ENCODE measurements around the gene ADAMTS6. TPM values are rescaled to one million over a fixed set of nuclear protein-coding genes. Genes with fewer than 3 reads are reported as not detected.

The ADAMTS6 gene, protein sequence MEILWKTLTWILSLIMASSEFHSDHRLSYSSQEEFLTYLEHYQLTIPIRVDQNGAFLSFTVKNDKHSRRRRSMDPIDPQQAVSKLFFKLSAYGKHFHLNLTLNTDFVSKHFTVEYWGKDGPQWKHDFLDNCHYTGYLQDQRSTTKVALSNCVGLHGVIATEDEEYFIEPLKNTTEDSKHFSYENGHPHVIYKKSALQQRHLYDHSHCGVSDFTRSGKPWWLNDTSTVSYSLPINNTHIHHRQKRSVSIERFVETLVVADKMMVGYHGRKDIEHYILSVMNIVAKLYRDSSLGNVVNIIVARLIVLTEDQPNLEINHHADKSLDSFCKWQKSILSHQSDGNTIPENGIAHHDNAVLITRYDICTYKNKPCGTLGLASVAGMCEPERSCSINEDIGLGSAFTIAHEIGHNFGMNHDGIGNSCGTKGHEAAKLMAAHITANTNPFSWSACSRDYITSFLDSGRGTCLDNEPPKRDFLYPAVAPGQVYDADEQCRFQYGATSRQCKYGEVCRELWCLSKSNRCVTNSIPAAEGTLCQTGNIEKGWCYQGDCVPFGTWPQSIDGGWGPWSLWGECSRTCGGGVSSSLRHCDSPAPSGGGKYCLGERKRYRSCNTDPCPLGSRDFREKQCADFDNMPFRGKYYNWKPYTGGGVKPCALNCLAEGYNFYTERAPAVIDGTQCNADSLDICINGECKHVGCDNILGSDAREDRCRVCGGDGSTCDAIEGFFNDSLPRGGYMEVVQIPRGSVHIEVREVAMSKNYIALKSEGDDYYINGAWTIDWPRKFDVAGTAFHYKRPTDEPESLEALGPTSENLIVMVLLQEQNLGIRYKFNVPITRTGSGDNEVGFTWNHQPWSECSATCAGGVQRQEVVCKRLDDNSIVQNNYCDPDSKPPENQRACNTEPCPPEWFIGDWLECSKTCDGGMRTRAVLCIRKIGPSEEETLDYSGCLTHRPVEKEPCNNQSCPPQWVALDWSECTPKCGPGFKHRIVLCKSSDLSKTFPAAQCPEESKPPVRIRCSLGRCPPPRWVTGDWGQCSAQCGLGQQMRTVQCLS (N-terminal part only)
- 1 to 10 TPM in 1 of 2 donors, under 1 TPM in 1; 0.74 to 2.2 TPM for total RNA-seq

- no peaks in the 10 kb centered on the region for H3K27me3 ChIP-seq
- peaks cover 0 to 18% of the 10 kb centered on the region in 2 donors for H3K4me1 ChIP-seq
- peak within 1 kb of the TSS; percentile 45 to 57 for H3K4me3 ChIP-seq
- H3K36me3 ChIP-seq: no peaks in the 10 kb centered on the region
- DNase-seq (ENCODE audit: low spot score): peak; percentile 96
- peak within 1 kb of the TSS; percentile 85 to 86 for H3K27ac ChIP-seq
- H3K9me3 ChIP-seq: no peaks in the 10 kb centered on the region
- TF ChIP-seq, protein P1, sequence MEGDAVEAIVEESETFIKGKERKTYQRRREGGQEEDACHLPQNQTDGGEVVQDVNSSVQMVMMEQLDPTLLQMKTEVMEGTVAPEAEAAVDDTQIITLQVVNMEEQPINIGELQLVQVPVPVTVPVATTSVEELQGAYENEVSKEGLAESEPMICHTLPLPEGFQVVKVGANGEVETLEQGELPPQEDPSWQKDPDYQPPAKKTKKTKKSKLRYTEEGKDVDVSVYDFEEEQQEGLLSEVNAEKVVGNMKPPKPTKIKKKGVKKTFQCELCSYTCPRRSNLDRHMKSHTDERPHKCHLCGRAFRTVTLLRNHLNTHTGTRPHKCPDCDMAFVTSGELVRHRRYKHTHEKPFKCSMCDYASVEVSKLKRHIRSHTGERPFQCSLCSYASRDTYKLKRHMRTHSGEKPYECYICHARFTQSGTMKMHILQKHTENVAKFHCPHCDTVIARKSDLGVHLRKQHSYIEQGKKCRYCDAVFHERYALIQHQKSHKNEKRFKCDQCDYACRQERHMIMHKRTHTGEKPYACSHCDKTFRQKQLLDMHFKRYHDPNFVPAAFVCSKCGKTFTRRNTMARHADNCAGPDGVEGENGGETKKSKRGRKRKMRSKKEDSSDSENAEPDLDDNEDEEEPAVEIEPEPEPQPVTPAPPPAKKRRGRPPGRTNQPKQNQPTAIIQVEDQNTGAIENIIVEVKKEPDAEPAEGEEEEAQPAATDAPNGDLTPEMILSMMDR (IDR thresholded peaks at IDR 0.05): no peak
These were observed at the start of gene ADAMTS6 for GRCh38 chr5:65481635-65482295. Gene ADAMTS6 (minus strand): TSS chr5:65481920. CDS start chr5:65473673, 8,247 bp downstream.

- no peaks in the 10 kb centered on the region for H3K4me1 ChIP-seq
- H3K9me3 ChIP-seq: no peaks in the 10 kb centered on the region
- H3K36me3 ChIP-seq: no peaks in the 10 kb centered on the region
- H3K27ac ChIP-seq: no peak overlapping the region
- H3K27me3 ChIP-seq: no peaks in the 10 kb centered on the region
- no peak overlapping the region for H3K4me3 ChIP-seq
- DNase-seq (ENCODE audit: low spot score): no peak
- TF ChIP-seq, protein P1 (IDR thresholded peaks at IDR 0.05): no peak
These were observed 49.2 kb upstream of the ADAMTS6 start for GRCh38 chr5:65530904-65531303.

GRCh38 chr5:65525726-65526125 is 44.0 kb upstream of the ADAMTS6 start:
- Histone ChIP-seq H3K36me3 (no peaks in the 10 kb centered on the region), H3K4me1 (no peaks in the 10 kb centered on the region), H3K27ac (no peak overlapping the region), H3K27me3 (no peaks in the 10 kb centered on the region), H3K9me3 (no peaks in the 10 kb centered on the region), H3K4me3 (no peak overlapping the region)
- no peak for DNase-seq (ENCODE audit: low spot score)
- TF ChIP-seq, protein P1 (IDR thresholded peaks at IDR 0.05): no peak

DNA sequence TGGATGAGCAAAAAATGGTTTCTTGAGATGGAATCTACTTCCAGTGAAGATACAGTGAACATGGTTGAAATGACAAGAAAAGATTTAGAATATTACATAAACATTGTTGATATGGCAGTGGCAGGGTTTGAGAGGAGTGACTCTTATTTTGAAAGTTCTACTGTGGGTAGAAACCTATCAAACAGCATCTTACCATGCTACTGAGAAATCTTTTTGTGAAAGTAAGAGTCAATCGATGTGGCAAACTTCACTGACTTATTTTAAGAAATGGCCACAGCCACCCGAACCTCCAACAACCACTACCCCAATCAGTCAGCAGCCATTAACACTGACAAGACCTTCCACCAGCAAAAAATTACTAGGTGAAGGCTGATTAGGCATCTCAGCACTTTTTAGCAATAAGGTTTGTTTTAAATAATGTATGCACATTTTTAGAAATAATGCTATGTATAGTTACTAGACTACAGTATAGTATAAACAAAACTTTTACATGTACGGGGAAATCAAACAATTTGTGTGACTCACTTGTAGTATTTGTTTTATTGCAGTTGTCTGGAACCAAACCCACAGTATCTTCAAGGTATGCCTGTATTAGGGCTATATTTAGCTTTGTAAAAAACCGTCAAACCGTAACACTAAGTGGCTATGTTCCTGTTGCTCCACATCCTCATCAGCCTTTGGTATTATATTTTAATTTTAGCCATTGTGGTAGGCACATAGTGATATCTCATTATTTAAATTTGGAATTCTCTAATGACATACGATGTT is 30.6 kb upstream of the ADAMTS6 start:
- TF ChIP-seq, protein P1 (IDR thresholded peaks at IDR 0.05): no peak
- Histone ChIP-seq H3K36me3 (no peaks in the 10 kb centered on the region), H3K4me3 (no peak overlapping the region), H3K9me3 (no peaks in the 10 kb centered on the region), H3K27me3 (no peaks in the 10 kb centered on the region), H3K4me1 (no peaks in the 10 kb centered on the region), H3K27ac (no peak overlapping the region)
- no peak for DNase-seq (ENCODE audit: low spot score)

GRCh38 chr5:65508978-65509377 is 27.3 kb upstream of the ADAMTS6 start:
- H3K27me3 ChIP-seq: no peaks in the 10 kb centered on the region
- H3K4me3 ChIP-seq: no peak overlapping the region
- H3K36me3 ChIP-seq: no peaks in the 10 kb centered on the region
- no peak overlapping the region for H3K27ac ChIP-seq
- DNase-seq (ENCODE audit: low spot score): no peak
- TF ChIP-seq, protein P1 (IDR thresholded peaks at IDR 0.05): no peak
- H3K9me3 ChIP-seq: no peaks in the 10 kb centered on the region
- H3K4me1 ChIP-seq: no peaks in the 10 kb centered on the region
